ENCODE results near the gene IER5. TPM values are rescaled to one million over a fixed set of nuclear protein-coding genes. Genes with fewer than 3 reads are reported as not detected.
"Not testable (repeated sequence)": the region's sequence is repeated elsewhere in the genome, so short reads cannot be mapped to it uniquely, and the experiment has no call there.

The IER5 gene
- total RNA-seq, 2 donors from 2014 or later, result 25.6 to 55.1 TPM

- Histone ChIP-seq H3K4me3 (no peak overlapping the region), H3K4me1 (peaks cover 0 to 1% of the 10 kb centered on the region in 2 donors), H3K27me3 (no peaks in the 10 kb centered on the region), H3K36me3 (no peaks in the 10 kb centered on the region), H3K27ac (no peak overlapping the region), H3K9me3 (no peaks in the 10 kb centered on the region)
- no peak for DNase-seq (ENCODE audit: low spot score)
- TF ChIP-seq CTCF (IDR thresholded peaks at IDR 0.05), result no peak
Measured at GRCh38 chr1:181049378-181049777, 39.1 kb upstream of the IER5 start.

DNA sequence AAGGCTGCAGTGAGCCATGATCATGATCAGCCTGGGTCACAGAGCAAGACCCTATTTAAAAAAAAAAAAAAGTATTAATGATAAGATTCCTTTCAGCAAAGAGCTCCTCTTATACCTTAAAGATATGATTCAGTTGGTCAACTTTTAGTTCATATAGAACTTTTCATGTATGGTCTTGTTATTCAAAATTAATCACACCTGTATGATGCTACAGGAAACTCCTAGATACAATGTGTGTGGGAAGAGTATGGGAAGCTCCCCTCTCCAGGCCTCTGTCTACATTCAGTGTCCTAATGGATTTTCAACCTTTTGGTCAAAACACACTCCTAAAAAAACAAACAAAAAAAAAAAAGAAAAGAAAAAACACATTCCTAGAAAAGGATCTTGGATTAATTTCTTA, 37.6 kb upstream of the IER5 start:
- H3K27ac ChIP-seq, result no peak overlapping the region
- H3K9me3 ChIP-seq, result no peaks in the 10 kb centered on the region
- H3K36me3 ChIP-seq, result no peaks in the 10 kb centered on the region
- no peaks in the 10 kb centered on the region for H3K4me1 ChIP-seq
- no peaks in the 10 kb centered on the region for H3K27me3 ChIP-seq
- DNase-seq (ENCODE audit: low spot score), result no peak
- H3K4me3 ChIP-seq, result no peak overlapping the region
- TF ChIP-seq CTCF (IDR thresholded peaks at IDR 0.05), result no peak

GRCh38 chr1:181056560-181056959, 31.9 kb upstream of the IER5 start:
- H3K4me3 ChIP-seq, result no peak overlapping the region
- no peak for TF ChIP-seq CTCF (IDR thresholded peaks at IDR 0.05)
- DNase-seq (ENCODE audit: low spot score), result no peak
- no peaks in the 10 kb centered on the region for H3K27me3 ChIP-seq
- H3K36me3 ChIP-seq, result no peaks in the 10 kb centered on the region
- peaks cover 0 to 4% of the 10 kb centered on the region in 2 donors for H3K9me3 ChIP-seq
- peak overlapping the region; percentile 36 to 48 for H3K27ac ChIP-seq
- peaks cover 0 to 36% of the 10 kb centered on the region in 2 donors for H3K4me1 ChIP-seq

- Histone ChIP-seq H3K4me1 (peaks cover 0 to 41% of the 10 kb centered on the region in 2 donors), H3K4me3 (no peak overlapping the region), H3K9me3 (peaks cover 0 to 4% of the 10 kb centered on the region in 2 donors), H3K27ac (peak overlapping the region; percentile 22 to 36), H3K36me3 (no peaks in the 10 kb centered on the region), H3K27me3 (no peaks in the 10 kb centered on the region)
- no peak for DNase-seq (ENCODE audit: low spot score)
- TF ChIP-seq CTCF (IDR thresholded peaks at IDR 0.05), result no peak
Measured at GRCh38 chr1:181057079-181057478, 31.4 kb upstream of the IER5 start.

GRCh38 chr1:181059435-181059834, 29.1 kb upstream of the IER5 start:
- Histone ChIP-seq H3K36me3 (no peaks in the 10 kb centered on the region), H3K9me3 (peaks cover 0 to 4% of the 10 kb centered on the region in 2 donors), H3K27ac (no peak overlapping the region), H3K27me3 (no peaks in the 10 kb centered on the region), H3K4me3 (no peak overlapping the region), H3K4me1 (peaks cover 0 to 46% of the 10 kb centered on the region in 2 donors)
- no peak for DNase-seq (ENCODE audit: low spot score)
- no peak for TF ChIP-seq CTCF (IDR thresholded peaks at IDR 0.05)

DNA sequence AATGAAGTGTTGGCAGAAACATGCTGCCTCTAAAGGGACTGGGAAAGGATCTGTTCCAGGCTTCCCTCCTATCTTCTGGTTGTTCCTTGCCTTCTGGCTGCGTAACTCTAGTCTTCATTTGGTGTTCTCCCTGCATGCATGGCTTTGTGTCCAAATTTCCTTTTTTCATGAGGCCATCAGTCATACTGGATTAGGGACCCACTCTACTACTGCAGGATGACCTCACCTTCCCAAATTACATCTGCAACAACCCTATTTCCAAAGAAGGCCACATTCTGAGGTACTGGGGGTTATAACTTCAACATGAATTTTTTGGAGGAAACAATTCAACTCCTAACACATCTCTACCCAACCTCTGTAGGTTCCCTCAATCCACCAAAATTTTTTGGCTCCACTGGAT, 28.4 kb upstream of the IER5 start:
- no peaks in the 10 kb centered on the region for H3K36me3 ChIP-seq
- no peaks in the 10 kb centered on the region for H3K27me3 ChIP-seq
- H3K4me1 ChIP-seq, result peaks cover 0 to 46% of the 10 kb centered on the region in 2 donors
- peaks cover 0 to 4% of the 10 kb centered on the region in 2 donors for H3K9me3 ChIP-seq
- H3K27ac ChIP-seq, result no peak overlapping the region
- TF ChIP-seq CTCF (IDR thresholded peaks at IDR 0.05), result no peak
- no peak overlapping the region for H3K4me3 ChIP-seq
- no peak for DNase-seq (ENCODE audit: low spot score)

GRCh38 chr1:181060947-181061346, 27.6 kb upstream of the IER5 start:
- peaks cover 0 to 46% of the 10 kb centered on the region in 2 donors for H3K4me1 ChIP-seq
- H3K27ac ChIP-seq; DNase-seq (ENCODE audit: low spot score); H3K4me3 ChIP-seq; H3K9me3 ChIP-seq; H3K27me3 ChIP-seq; H3K36me3 ChIP-seq: not testable (repeated sequence)
